NT2/D1 (cell line): ENCODE data around the gene KCNJ12.

Source experiments
- YY1 ChIP-seq: IDR thresholded peaks from 2 replicates; pipeline ENCODE4 v1.6.1; 2011; ENCODE audit not compliant: insufficient read length, insufficient read depth
- ZNF274 ChIP-seq: IDR thresholded peaks from 2 replicates; pipeline ENCODE4 v1.6.1; 2011; ENCODE audit warnings: mild to moderate bottlenecking, low read depth, low read length

DNA sequence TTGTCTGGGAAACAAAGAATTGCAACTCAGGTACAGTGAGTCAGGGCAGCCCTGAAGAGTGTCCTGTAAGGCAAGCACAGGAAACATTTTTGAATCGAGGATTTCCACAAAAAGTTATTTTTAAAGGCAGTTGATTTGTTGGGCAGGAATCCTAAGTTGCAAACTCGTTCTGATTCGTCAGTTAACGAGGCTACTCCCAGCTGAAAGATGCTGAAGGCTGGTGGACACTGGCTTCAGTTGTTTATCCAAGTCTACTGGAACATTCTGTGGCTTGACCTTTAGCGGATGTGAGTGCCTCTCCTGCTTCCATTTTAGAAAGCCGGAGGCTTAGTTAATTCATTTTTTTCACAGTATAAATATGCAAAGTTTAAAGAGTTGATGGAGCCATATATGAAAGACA is 84.2 kb downstream of the KCNJ12 start:
- TF ChIP-seq YY1 (no peak), ZNF274 (no peak)
